ENCODE measurements around the gene FBXL17.
A peak's percentile ranks its signal among the peaks of the same experiment; 100 is the strongest.

The FBXL17 gene

GRCh38 chr5:108361239-108361638, 20.7 kb downstream of the FBXL17 start:
- no peak overlapping the region for H3K4me3 ChIP-seq (ENCODE audit: low read depth, low read length)
- no peak for TF ChIP-seq CTCF (IDR thresholded peaks at IDR 0.05; ENCODE audit: low read depth, low read length, missing control alignments)
- no peak for DNase-seq (ENCODE audit: low read depth)

- no peak for DNase-seq (ENCODE audit: low read depth)
- TF ChIP-seq CTCF (IDR thresholded peaks at IDR 0.05; ENCODE audit: low read depth, low read length, missing control alignments), result no peak
- H3K4me3 ChIP-seq (ENCODE audit: low read depth, low read length), result no peak overlapping the region
Measured at GRCh38 chr5:108360280-108360679, 21.6 kb downstream of the FBXL17 start.

GRCh38 chr5:108356286-108356685, 25.6 kb downstream of the FBXL17 start:
- H3K4me3 ChIP-seq (ENCODE audit: low read depth, low read length), result no peak overlapping the region
- DNase-seq (ENCODE audit: low read depth), result no peak
- TF ChIP-seq CTCF (IDR thresholded peaks at IDR 0.05; ENCODE audit: low read depth, low read length, missing control alignments), result no peak

GRCh38 chr5:108353087-108353486, 28.8 kb downstream of the FBXL17 start:
- TF ChIP-seq CTCF (IDR thresholded peaks at IDR 0.05; ENCODE audit: low read depth, low read length, missing control alignments), result no peak
- DNase-seq (ENCODE audit: low read depth), result no peak
- no peak overlapping the region for H3K4me3 ChIP-seq (ENCODE audit: low read depth, low read length)

GRCh38 chr5:108345541-108346171, 36.2 kb downstream of the FBXL17 start:
- TF ChIP-seq CTCF (IDR thresholded peaks at IDR 0.05; ENCODE audit: low read depth, low read length, missing control alignments), result no peak
- DNase-seq (ENCODE audit: low read depth), result peak; percentile 7
- H3K4me3 ChIP-seq (ENCODE audit: low read depth, low read length), result no peak overlapping the region

GRCh38 chr5:108344103-108344822, 37.6 kb downstream of the FBXL17 start:
- TF ChIP-seq CTCF (IDR thresholded peaks at IDR 0.05; ENCODE audit: low read depth, low read length, missing control alignments), result no peak
- no peak for DNase-seq (ENCODE audit: low read depth)
- H3K4me3 ChIP-seq (ENCODE audit: low read depth, low read length), result no peak overlapping the region

GRCh38 chr5:108341866-108342265, 40.0 kb downstream of the FBXL17 start:
- no peak overlapping the region for H3K4me3 ChIP-seq (ENCODE audit: low read depth, low read length)
- DNase-seq (ENCODE audit: low read depth), result no peak
- TF ChIP-seq CTCF (IDR thresholded peaks at IDR 0.05; ENCODE audit: low read depth, low read length, missing control alignments), result no peak

All from GM12864 (cell line).